Ovary (tissue), 9 donors: Measurements from ENCODE around the gene SCD5. TPM values are rescaled to one million over a fixed set of nuclear protein-coding genes. Genes with fewer than 3 reads are reported as not detected.

Experiments
- DNase-seq, 5 donors: peaks; one replicate each; pipeline ENCODE4 v3.0.0-alpha.2; 2019 to 2020
- H3K27ac ChIP-seq, 2 donors: fragments of 200-600 bp; one replicate each; pipeline versions ENCODE4 v1.5.1 to v1.8.0; 2019 to 2022
- H3K27me3 ChIP-seq: fragments of 200-600 bp; one replicate; pipeline ENCODE4 v1.8.0; 2022
- H3K36me3 ChIP-seq: fragments of 200-600 bp; sonication (generic); one replicate; pipeline ENCODE4 v1.5.1; 2019
- H3K4me1 ChIP-seq: one replicate; pipeline ENCODE4 v1.8.1; 2013; ENCODE audit warnings: mild to moderate bottlenecking, moderate library complexity; ENCODE audit not compliant: insufficient read depth
- H3K4me3 ChIP-seq: fragments of 200-600 bp; sonication (generic); one replicate; pipeline ENCODE4 v1.5.1; 2017
- H3K9me3 ChIP-seq, 2 donors: fragments of 200-600 bp in 1 of 2; sonication (generic) in 1 of 2; one replicate each; pipeline versions ENCODE4 v1.5.1 to v1.8.1; 2013 to 2019; ENCODE audit warnings: mild to moderate bottlenecking in 1 of 2, moderate library complexity in 1 of 2
- CTCF ChIP-seq, 3 donors: fragments of 450-650 bp in 2 of 3; fragments of 200-600 bp in 1 of 3; IDR thresholded peaks; one replicate each; pipeline versions ENCODE4 v1.5.1 to v1.8.0; 2016 to 2022; ENCODE audit warnings: antibody characterized with exemption in 3 of 3, mild to moderate bottlenecking in 1 of 3
- EP300 ChIP-seq: sonication (generic); formaldehyde crosslinking; IDR thresholded peaks from one replicate; pipeline ENCODE4 v1.6.1; 2017; ENCODE audit warnings: antibody characterized with exemption
- POLR2A ChIP-seq: fragments of 450-650 bp; IDR thresholded peaks from one replicate; pipeline ENCODE4 v1.6.1; 2017; ENCODE audit warnings: antibody characterized with exemption, mild to moderate bottlenecking, moderate library complexity
- WGBS, 3 donors: extraction: QIAGEN DNeasy Blood & Tissue Kit in 1 of 3; methylation state at CpG; one replicate each; pipeline versions ENCODE4 v1.1.5 to v1.1.7; 2013 to 2017; 5-methylcytosine and 5-hydroxymethylcytosine counted together
- intact Hi-C, 4 donors: fragments of 100-400 bp; cut with DNase I; formaldehyde crosslinking; loops; one replicate each; pipeline versions ENCODE4 v1.11.0 to v1.15.1; 2022 to 2023
- polyA plus RNA-seq, 2 donors: library from polyadenylated mRNA; stranded (reverse); fragments of 200-250 nt in 1 of 2; fragments of 350-450 nt in 1 of 2; fragmentation: Illumina TruSeq in 1 of 2; extraction: RNeasy Lipid Tissue Mini Kit (QIAGEN cat#74804) in 1 of 2; gene quantifications; one replicate each; pipeline ENCODE4 v1.2.3, GENCODE V29; 2013 to 2014
- total RNA-seq, 7 donors: library from RNA; depleted of rRNA in 2 of 7; stranded (reverse); fragments of >200 nt in 2 of 7; fragmentation: NEBNext Ultra II Directional in 3 of 7; extraction: Animal tissue kit (Norgen Biotek cat#: 25700) in 3 of 7; gene quantifications; one replicate each; pipeline versions ENCODE4 v1.1.0 to v1.2.4, GENCODE V29; 2016 to 2023
- donor health status: DM: no; HTN: no; CAD: no; lungs with moderate emphysema.
- donor health status: DM: no; HTN: no; CAD: no.
- donor health status: Bipolar disorder and iron deficiency.
- donor health status: DM: yes; HTN: yes; CAD: no.
- donor health status: DM: no; HTN: no; CAD: no.
- donor health status: DM: yes; HTN: yes; CAD: no.

SCD5 gene
- total and polyA plus RNA-seq, 9 donors = 96.3 to 203 (median 119) TPM

- intact Hi-C loops = no loop called here
- WGBS, 3 donors = 77 to 86% (median 84%) methylated on average over 8 of the region's 8 CpGs
- Histone ChIP-seq H3K9me3 (no peaks in the 10 kb centered on the region), H3K4me1 (peaks cover 3% of the 10 kb centered on the region), H3K27ac (no peak overlapping the region), H3K36me3 (no peaks in the 10 kb centered on the region), H3K27me3 (no peaks in the 10 kb centered on the region), H3K4me3 (no peak overlapping the region)
- TF ChIP-seq CTCF (IDR thresholded peaks at IDR 0.05) = no peak
- no peak for TF ChIP-seq POLR2A
- no peak for TF ChIP-seq EP300
- DNase-seq = no peak
Measured at GRCh38 chr4:82697561-82697960, 101.0 kb downstream of the SCD5 start.

GRCh38 chr4:82696117-82696860 lies 102.3 kb downstream of the SCD5 start:
- DNase-seq = no peak
- WGBS, 3 donors = 23 to 54% (median 25%) methylated on average over 5 of the region's 5 CpGs

DNA sequence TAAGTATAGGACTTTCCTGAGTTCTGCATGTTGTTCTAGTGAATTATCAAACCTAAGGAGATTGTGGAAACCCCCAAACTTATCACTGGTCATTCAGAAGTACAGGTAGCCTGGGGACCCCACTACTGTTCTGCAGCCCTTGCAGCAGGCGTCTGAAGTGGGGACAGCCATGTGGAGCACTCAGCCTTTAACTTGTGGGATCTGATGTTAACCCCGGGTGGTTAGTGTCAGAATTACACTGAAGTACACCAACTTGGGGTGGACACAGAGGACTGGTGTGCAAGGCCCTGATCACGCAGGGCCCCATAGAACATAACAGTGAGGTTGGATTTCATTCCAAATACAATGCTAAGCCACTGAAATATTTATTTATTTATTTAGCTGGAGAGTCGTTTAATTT lies 103.7 kb downstream of the SCD5 start:
- DNase-seq = no peak
- Histone ChIP-seq H3K27ac (no peak overlapping the region), H3K27me3 (no peaks in the 10 kb centered on the region), H3K9me3 (no peaks in the 10 kb centered on the region), H3K36me3 (no peaks in the 10 kb centered on the region), H3K4me3 (no peak overlapping the region), H3K4me1 (peaks cover 3% of the 10 kb centered on the region)
- 90 to 93% (median 91%) methylated on average over 4 of the region's 4 CpGs for WGBS, 3 donors
- intact Hi-C loops = no loop called here
- TF ChIP-seq EP300 (no peak), CTCF (IDR thresholded peaks at IDR 0.05) (no peak), POLR2A (no peak)

More at GRCh38 chr4:82696117-82696860, 102.3 kb downstream of the SCD5 start:
- H3K9me3 ChIP-seq = no peaks in the 10 kb centered on the region
- intact Hi-C loops = no loop called here
- peak overlapping the region in 1 of 2 donors; percentile 6 for H3K27ac ChIP-seq
- no peak overlapping the region for H3K4me3 ChIP-seq
- H3K36me3 ChIP-seq = no peaks in the 10 kb centered on the region
- H3K27me3 ChIP-seq = no peaks in the 10 kb centered on the region
- TF ChIP-seq POLR2A (no peak), CTCF (IDR thresholded peaks at IDR 0.05) (no peak), EP300 (no peak)
- peaks cover 3% of the 10 kb centered on the region for H3K4me1 ChIP-seq

- no peak for DNase-seq
- WGBS, 3 donors = 80 to 87% (median 86%) methylated on average over 8 of the region's 8 CpGs
Measured at GRCh38 chr4:82694046-82694445, 104.5 kb downstream of the SCD5 start.

More at GRCh38 chr4:82694046-82694445, 104.5 kb downstream of the SCD5 start:
- H3K27me3 ChIP-seq = no peaks in the 10 kb centered on the region
- no peak overlapping the region for H3K4me3 ChIP-seq
- no peak overlapping the region for H3K27ac ChIP-seq
- no peaks in the 10 kb centered on the region for H3K9me3 ChIP-seq
- intact Hi-C loops = no loop called here
- no peak for TF ChIP-seq EP300
- no peak for TF ChIP-seq CTCF (IDR thresholded peaks at IDR 0.05)
- no peak for TF ChIP-seq POLR2A
- H3K36me3 ChIP-seq = no peaks in the 10 kb centered on the region
- H3K4me1 ChIP-seq = peaks cover 3% of the 10 kb centered on the region
